NCI-H446 (cell line): ENCODE results near the gene OGFOD3.
"Not testable (repeated sequence)": the region's sequence is repeated elsewhere in the genome, so short reads cannot be mapped to it uniquely, and the experiment has no call there.

Experiments used
- DNase-seq, 2 experiments: peaks; one replicate each; lab custom pipeline; 2025; lab: John Stamatoyannopoulos, UW

The OGFOD3 gene

GRCh38 chr17:82434216-82434565, 15.8 kb upstream of the OGFOD3 start:
- no peak for DNase-seq

- no peak for DNase-seq
These were observed 15.3 kb upstream of the OGFOD3 start for GRCh38 chr17:82433560-82434215.

GRCh38 chr17:82432017-82432416, 13.6 kb upstream of the OGFOD3 start:
- no peak for DNase-seq

DNA sequence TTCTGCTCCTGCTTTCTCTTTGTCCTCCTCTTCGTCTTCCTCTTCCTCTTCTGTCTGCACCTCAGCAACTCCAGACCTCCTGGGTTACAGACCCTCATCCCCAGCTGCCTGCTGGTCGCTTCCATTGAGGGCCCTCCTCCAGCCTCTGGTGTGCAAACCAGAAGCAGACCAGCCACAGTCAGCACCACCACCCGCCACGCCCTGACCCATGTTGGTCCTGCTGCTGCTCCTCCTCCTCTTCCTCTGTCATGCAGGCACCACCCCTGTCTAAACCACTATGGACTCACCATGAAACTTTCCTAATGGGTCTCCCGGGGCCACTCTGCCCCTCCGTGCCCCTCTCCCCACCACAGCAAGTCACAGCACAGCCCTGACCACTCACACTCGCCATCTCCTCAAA, 11.4 kb upstream of the OGFOD3 start:
- no peak for DNase-seq

GRCh38 chr17:82428546-82428945, 10.2 kb upstream of the OGFOD3 start:
- DNase-seq, result no peak

- no peak for DNase-seq
These were observed 6.4 kb upstream of the OGFOD3 start for GRCh38 chr17:82424863-82425159.

DNA sequence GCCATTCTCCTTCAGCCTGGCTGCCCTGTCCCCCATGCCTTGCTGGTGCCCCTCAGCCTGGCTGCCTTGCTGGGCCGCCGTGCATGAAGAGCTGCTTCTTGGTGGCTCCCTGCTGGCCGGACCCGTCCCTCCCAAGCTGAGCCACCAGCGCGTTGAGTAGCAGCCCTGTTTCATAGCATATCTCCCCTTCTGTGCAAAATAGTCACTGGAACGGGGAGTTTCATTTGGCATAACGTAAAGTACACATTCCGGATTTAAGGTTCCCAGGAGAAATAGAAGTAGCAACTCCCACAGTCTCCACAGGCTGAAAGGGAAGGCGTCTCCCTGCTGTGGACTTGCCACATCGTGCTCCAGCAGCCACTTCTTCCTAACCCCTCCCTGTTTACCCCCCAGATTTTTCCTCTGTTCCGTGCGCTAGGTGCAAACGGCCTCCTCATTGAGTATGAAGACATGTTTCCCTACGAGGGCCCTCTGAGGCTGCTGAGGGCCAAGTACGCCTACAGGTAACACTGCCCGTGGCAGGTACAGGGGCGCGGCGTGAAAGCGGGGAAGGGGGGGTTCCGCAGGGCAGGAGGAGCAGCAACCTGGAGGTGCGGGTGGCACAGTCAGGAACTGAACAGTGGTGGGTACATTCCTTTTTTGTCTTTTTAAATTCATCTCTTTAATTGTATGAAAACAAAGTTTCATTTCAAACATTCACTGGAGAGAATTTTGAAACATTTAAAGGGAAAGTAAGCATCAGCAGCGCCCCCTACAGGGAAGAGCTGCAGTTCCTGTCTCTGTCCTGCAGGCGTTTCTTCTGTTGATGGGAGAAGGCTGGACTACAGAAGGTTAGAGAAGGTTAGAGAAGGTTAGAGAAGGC, 5.8 kb upstream of the OGFOD3 start:
- peak in 1 of 2 experiments; percentile 24 for DNase-seq

DNA sequence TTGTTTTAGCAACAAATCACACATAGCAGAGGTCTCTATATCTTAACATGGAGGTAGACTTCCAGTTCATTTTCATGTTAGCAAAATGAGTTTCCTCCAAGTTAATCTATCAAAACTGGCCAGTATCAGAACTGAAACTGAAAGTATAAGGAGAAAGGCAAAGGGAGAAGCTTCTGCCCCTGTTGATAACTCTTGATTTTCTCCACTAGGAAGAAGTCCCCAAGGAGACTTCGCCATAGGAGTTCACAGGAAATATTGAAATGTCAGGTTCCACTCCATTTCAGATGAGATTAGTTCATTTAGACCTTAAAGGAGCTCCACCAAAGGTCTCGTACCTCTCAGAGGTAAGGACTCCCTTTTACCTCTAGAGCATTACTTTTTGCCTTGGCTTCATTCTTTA, 1.2 kb upstream of the OGFOD3 start:
- no peak for DNase-seq

DNA sequence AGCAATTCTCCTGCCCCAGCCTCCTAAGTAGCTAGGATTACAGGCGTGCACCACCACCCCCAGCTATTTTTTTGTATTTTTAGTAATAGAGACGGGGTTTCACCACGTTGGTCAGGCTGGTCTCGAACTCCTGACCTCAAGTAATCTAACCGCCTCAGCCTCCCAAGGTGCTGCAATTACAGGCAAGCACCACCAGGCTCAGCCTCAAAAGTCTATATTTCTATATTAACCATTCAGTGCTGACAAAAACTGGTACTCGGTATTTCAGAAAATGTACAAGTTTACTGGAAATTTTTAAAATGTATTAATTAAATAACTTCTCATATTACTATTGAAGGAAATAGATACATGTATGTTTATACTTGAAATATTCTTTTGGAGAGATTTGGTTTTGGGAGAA, 1.6 kb downstream of the OGFOD3 start:
- DNase-seq, result no peak

- no peak for DNase-seq
These were observed 2.1 kb downstream of the OGFOD3 start for GRCh38 chr17:82416264-82416663.

DNA sequence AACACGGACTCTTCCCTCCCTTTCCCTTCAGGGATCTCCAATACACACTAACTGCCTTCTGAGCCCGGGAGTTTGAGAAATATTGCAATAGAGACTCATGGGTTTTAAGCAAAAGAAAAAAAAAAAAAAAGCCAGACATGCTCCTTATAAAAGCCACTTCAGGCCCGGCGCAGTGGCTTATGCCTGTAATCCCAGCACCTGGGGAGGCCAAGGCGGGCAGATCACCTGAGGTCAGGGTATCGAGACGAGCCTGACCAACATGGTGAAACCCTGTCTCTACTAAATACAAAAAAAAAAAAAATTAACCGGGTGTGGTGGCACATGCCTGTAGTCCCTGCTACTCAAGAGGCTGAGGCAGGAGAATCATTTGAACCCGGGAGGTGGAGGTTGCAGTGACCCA, 2.6 kb downstream of the OGFOD3 start:
- no peak for DNase-seq

DNA sequence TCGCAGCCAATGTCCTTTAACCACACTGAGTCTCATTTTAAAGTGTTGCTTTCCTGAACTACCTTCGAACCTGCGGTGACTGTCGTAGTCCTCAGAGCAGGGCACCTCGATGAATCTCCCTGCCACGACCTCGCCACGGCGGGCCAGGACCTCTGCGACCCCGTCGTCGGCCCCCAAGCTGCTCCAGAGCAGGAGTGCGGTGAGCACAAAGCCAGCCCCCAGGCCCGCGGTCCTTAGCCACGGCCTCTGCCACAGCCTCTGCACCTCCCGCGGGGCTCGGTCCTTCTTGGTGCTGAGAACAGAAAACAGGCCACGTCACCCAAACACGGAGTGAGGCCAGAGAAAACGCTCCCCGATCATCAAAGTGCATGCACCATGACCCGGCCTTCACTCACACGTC, 3.0 kb downstream of the OGFOD3 start:
- no peak for DNase-seq

GRCh38 chr17:82414548-82415281, 3.7 kb downstream of the OGFOD3 start:
- DNase-seq, result peak in 1 of 2 experiments; percentile 43

DNA sequence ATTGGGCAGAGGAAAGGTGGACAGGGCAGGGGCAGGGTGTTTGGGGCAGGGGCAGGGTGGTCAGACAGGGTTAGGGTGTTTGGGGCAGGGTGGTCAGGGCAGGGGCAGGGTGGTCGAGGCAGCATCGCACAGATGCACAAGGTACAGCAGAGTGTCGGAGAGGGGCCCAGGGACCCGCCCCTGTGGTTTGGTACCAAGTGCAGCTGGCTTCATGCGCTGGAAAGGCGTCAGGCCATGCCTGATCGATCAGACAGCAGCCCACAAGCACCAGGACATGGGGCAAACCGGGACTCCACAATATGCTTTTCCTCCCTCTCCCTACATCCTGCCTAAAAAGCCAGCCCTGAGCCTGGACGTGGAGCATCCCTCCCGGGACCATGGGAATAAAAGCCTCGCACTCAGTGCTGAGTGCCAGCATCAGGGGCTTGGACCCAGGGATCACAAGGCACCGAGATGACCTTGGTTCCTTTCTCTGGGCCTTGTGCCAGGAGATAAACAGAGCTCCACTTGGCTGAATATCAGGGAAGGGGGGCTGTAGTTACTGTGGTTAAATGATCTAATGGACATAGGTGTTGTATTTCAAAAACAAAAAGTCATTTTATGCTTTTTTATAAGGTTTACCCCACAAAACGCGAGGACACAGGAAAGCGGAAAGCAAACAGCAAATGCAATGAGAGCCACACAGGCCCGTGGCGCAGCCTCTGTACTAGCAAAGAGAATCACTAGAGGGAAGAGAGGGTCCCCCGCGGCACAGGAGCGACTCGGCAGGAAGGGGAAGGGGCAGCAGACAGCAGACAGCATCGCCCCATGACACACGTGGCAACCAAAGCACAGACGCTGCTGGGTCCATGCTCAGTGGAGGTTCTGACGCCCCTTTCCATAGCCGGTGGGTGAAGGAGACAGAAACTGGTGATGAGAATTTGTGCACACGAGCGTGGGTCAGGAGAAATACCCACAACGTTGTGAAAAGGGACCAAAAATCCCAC, 5.6 kb downstream of the OGFOD3 start:
- no peak for DNase-seq

DNA sequence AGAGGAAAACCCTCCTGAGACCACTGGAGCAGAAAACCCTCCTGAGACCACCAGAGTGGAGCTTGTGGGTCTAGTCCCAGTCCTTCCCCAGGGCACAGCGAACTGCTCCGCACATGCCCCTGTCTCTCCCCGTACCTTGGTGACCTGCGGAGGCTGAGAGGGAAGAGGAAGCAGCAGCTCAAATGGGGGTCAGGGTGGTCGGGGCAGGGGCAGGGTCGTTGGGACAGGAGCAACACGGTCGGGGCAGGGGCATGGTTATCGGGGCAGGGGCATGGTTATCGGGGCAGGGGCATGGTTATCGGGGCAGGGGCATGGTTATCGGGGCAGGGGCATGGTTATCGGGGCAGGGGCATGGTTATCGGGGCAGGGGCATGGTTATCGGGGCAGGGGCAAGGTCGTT, 6.3 kb downstream of the OGFOD3 start:
- DNase-seq, result not testable (repeated sequence)

GRCh38 chr17:82411396-82412053, 6.9 kb downstream of the OGFOD3 start:
- no peak for DNase-seq

DNA sequence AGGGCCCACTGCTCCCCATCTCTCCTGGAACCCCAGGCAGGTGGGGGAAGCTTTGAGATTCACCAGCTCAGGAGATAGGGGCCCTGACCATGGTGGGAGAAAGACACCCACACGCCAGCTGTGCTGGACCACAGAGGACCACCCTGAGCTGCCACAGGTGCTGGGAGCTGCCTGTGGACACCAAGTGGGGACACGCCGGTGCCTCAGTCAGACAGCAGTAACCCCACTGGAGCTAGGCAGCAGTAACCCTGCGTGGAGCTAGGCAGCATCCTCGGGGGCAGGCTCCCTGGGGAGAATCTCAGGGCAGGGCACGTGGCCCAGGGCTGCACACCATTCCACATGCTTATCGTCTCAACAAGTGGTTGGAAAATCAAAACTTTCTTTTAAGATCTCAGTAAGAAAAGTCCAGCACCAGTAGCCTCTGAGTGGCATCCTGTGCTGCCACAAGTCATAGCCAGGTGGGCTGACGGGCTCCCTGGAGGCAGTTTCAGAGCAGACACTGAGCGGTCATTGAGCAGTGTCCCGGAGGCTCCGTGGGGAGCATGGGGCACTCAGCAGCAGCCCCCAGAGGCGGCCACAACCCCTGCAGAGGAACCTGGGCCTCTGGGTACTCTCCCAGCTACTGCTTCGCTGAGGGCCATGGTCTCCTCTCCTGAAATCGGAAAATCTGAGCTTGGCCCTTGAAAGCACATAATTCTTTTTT, 8.2 kb downstream of the OGFOD3 start:
- DNase-seq, result no peak

GRCh38 chr17:82408938-82409318, 9.5 kb downstream of the OGFOD3 start:
- DNase-seq, result no peak

- DNase-seq, result no peak
These were observed 10.0 kb downstream of the OGFOD3 start for GRCh38 chr17:82408288-82408937.

DNA sequence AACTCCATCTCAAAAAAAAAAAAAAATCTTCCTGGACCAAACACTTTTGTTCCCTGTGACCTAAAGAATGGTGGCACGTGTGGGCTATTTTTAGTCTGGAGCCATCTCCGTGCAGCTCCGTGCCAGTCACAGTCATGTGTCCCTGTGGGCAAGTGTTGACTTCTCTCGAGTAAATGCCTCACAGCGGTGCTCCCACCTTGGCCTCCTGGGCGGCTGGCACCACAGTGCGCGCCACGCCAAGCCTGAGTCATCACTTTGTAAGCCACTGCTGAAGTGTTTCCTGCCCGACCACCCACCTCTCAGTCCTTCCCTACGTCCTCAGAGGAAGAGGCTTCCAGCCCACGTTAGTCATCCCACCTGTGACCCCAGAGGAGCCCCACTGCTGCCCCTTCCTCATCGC, 11.1 kb downstream of the OGFOD3 start:
- DNase-seq, result no peak
